Stimulated activated memory B cell treated with anti-CD40 and anti-IgM and Interleukin-4, amounts not matched to agents 10 μg/mL and 1 μg/mL and 100 μg/mL, for 72 hours (primary cell): ENCODE results near the gene EIF3K.
A peak's percentile ranks its signal among the peaks of the same experiment; 100 is the strongest.

Experiments used
- ATAC-seq: fragments of 150-1000 bp; cut with Tn5 transposase; 2 replicates; pipeline ENCODE4 v1.10.0; 2021
- H3K27ac Mint-ChIP-seq: one replicate; pipeline ENCODE4 v1.8.0; 2022; ENCODE audit warnings: mild to moderate bottlenecking, mixed read lengths
- H3K27me3 Mint-ChIP-seq: one replicate; pipeline ENCODE4 v1.8.0; 2022; ENCODE audit warnings: mixed read lengths
- H3K36me3 Mint-ChIP-seq: one replicate; pipeline ENCODE4 v1.8.0; 2022; ENCODE audit warnings: mixed read lengths
- H3K4me1 Mint-ChIP-seq: one replicate; pipeline ENCODE4 v1.8.0; 2022; ENCODE audit warnings: mixed read lengths
- H3K4me3 Mint-ChIP-seq: one replicate; pipeline ENCODE4 v1.8.0; 2022; ENCODE audit warnings: mild to moderate bottlenecking, moderate library complexity, mixed read lengths
- H3K9me3 Mint-ChIP-seq: one replicate; pipeline ENCODE4 v1.8.0; 2022; ENCODE audit warnings: mixed read lengths

Gene EIF3K

GRCh38 chr19:38665219-38665931 lies 46.4 kb downstream of the EIF3K start:
- H3K4me1 Mint-ChIP-seq, result peaks cover 86% of the 10 kb centered on the region
- peaks cover 33% of the 10 kb centered on the region for H3K36me3 Mint-ChIP-seq
- H3K4me3 Mint-ChIP-seq, result no peak overlapping the region
- H3K9me3 Mint-ChIP-seq, result no peaks in the 10 kb centered on the region
- H3K27ac Mint-ChIP-seq, result peak overlapping the region; percentile 80
- no peak for ATAC-seq
- H3K27me3 Mint-ChIP-seq, result no peaks in the 10 kb centered on the region

DNA sequence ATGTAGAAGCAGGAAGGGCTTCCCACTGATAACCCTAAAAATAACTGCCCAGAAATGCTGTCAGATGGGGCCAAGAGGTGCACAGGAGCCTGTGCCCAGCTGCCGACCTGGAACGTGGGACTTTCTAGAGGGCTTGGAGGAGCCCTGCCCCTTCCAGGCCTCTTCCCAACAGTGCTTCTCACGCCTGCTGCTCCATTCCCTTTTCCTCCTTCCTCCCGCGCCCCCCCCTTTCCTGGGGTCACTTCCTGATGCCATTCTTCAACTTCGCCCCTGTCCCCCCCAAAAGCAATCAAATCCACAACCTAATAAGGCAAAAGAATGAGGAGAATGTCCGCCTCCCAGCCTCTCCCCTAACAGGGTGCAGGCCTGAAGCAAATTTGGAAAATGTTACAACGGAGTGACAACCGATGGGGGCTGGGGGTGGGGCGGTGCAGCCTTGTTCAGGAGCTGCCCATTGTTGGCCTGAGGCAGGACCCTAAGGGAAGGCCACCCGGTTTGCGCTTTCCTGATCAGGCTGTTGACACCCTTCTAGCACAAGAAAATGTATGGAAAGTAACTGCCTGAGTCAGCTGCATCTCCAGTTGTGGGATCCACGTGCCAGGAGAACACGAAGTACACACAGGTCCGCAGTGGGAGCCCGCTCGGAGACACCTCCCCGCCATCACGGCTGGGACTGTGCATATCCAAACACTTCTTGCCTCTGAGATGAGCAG lies 47.1 kb downstream of the EIF3K start:
- Mint-ChIP-seq H3K27ac (peak overlapping the region; percentile 80), H3K4me3 (no peak overlapping the region), H3K4me1 (peaks cover 84% of the 10 kb centered on the region)

DNA sequence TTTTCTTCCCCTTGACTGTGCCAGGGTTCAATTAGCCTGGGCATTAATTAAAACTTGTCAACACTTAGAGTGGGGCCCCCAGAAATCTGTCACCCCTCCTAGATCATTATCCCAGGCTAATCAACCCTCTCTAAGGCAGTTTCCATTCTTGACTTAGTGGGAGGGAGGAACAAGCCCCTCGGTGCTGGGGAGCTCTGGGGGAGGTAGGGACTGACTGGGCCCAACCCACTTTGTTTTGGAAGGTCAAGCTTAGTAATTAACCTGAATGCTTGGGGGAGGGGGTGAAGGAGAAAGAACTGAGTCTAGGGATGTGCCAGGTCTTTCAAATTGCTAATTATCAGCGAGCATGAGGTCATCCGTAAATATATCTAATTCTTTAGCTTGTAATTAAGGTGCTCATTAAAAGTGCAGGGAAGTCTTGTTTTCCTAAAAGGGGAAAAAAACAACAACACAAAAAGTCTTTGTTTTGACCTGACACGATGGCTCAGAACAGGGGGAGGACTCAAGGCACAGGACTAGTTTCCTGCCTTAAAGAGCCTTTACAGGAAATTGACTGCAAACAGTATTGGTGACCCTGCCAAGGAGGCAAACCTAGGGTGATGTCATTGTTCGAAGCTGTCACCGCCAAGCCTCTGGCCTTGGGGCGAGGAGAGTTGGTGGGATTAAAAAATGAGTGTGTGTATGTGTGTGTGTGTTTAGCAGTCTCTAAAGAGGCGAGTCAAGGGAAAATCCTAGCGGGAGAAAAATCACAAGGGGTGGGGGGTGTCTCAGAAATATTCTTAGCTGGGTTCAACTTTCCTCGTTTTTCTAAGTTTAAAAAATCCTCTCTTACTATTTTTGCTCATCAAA lies 47.9 kb downstream of the EIF3K start:
- peak; percentile 76 for ATAC-seq
- Mint-ChIP-seq H3K9me3 (no peaks in the 10 kb centered on the region), H3K4me1 (peaks cover 91% of the 10 kb centered on the region), H3K36me3 (peaks cover 28% of the 10 kb centered on the region), H3K27ac (peak overlapping the region; percentile 80), H3K27me3 (no peaks in the 10 kb centered on the region), H3K4me3 (peak overlapping the region; percentile 70)

More for the DNA sequence above, 47.1 kb downstream of the EIF3K start:
- Mint-ChIP-seq H3K36me3 (peaks cover 27% of the 10 kb centered on the region), H3K27me3 (no peaks in the 10 kb centered on the region), H3K9me3 (no peaks in the 10 kb centered on the region)
- no peak for ATAC-seq

GRCh38 chr19:38667661-38668171 lies 48.7 kb downstream of the EIF3K start:
- peaks cover 88% of the 10 kb centered on the region for H3K4me1 Mint-ChIP-seq
- ATAC-seq, result peak; percentile 73
- H3K9me3 Mint-ChIP-seq, result no peaks in the 10 kb centered on the region
- H3K27me3 Mint-ChIP-seq, result no peaks in the 10 kb centered on the region
- H3K4me3 Mint-ChIP-seq, result peak overlapping the region; percentile 46
- peak overlapping the region; percentile 80 for H3K27ac Mint-ChIP-seq
- H3K36me3 Mint-ChIP-seq, result peaks cover 30% of the 10 kb centered on the region

GRCh38 chr19:38669552-38669951 lies 50.6 kb downstream of the EIF3K start:
- H3K4me1 Mint-ChIP-seq, result peaks cover 81% of the 10 kb centered on the region
- H3K27ac Mint-ChIP-seq, result peak overlapping the region; percentile 80
- peak overlapping the region; percentile 32 for H3K4me3 Mint-ChIP-seq
- no peak for ATAC-seq
- H3K36me3 Mint-ChIP-seq, result peaks cover 30% of the 10 kb centered on the region
- H3K9me3 Mint-ChIP-seq, result no peaks in the 10 kb centered on the region
- no peaks in the 10 kb centered on the region for H3K27me3 Mint-ChIP-seq

DNA sequence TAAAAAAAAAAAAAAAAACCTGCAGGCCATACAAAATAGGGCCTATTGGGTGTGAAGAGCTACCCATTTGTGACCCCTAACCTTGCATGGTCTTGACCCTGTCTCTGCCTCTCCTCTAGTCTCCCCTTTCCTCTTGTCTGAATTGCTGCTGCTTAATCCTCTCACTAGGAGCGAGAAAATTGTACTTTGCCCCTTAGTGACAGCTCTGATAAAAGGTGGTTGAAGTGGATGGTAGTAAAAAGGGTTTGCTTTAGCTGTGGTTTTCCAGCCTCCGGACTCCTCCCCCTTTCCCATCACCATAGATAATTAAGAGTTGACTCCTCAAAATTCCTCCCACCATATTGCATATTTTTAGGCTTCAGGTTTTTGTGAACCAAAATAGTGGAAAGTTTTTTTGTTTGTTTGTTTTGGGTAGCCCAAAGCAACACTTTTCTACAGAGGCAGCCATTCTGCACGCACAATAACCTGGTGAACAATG lies 52.0 kb downstream of the EIF3K start:
- peaks cover 82% of the 10 kb centered on the region for H3K4me1 Mint-ChIP-seq
- no peaks in the 10 kb centered on the region for H3K27me3 Mint-ChIP-seq
- ATAC-seq, result no peak
- H3K4me3 Mint-ChIP-seq, result no peak overlapping the region
- H3K9me3 Mint-ChIP-seq, result no peaks in the 10 kb centered on the region
- peaks cover 30% of the 10 kb centered on the region for H3K36me3 Mint-ChIP-seq
- H3K27ac Mint-ChIP-seq, result peak overlapping the region; percentile 32

DNA sequence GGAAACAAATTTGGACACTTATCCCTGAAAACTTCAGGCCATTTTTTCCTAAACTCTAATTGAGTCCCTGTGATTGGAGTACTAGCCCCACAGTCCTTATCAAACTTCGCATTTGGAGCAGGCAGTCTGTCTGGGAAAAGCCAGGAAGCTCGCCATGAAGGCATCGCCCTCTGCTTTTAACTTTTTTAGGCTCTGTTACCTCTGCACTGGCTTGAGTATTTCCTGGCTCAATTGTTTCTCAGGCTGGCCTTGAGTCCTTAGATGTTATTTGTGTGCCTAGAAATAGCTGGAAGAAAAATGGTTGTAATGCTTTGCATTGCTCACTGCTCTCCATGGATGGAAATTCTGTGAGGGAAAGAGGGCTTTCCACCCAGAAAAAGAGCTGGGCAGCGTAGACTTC lies 52.7 kb downstream of the EIF3K start:
- no peaks in the 10 kb centered on the region for H3K9me3 Mint-ChIP-seq
- H3K27ac Mint-ChIP-seq, result no peak overlapping the region

GRCh38 chr19:38673030-38673429 lies 54.0 kb downstream of the EIF3K start:
- Mint-ChIP-seq H3K27ac (no peak overlapping the region), H3K4me3 (no peak overlapping the region), H3K27me3 (no peaks in the 10 kb centered on the region), H3K36me3 (peaks cover 42% of the 10 kb centered on the region), H3K4me1 (peaks cover 82% of the 10 kb centered on the region), H3K9me3 (no peaks in the 10 kb centered on the region)
- no peak for ATAC-seq

More for the DNA sequence above, 52.7 kb downstream of the EIF3K start:
- Mint-ChIP-seq H3K36me3 (peaks cover 30% of the 10 kb centered on the region), H3K4me3 (no peak overlapping the region), H3K4me1 (peaks cover 82% of the 10 kb centered on the region), H3K27me3 (no peaks in the 10 kb centered on the region)
- no peak for ATAC-seq

GRCh38 chr19:38674388-38675171 lies 55.6 kb downstream of the EIF3K start:
- Mint-ChIP-seq H3K27me3 (no peaks in the 10 kb centered on the region), H3K9me3 (no peaks in the 10 kb centered on the region), H3K27ac (peak overlapping the region; percentile 68), H3K36me3 (peaks cover 30% of the 10 kb centered on the region), H3K4me3 (no peak overlapping the region), H3K4me1 (peaks cover 80% of the 10 kb centered on the region)
- ATAC-seq, result peak; percentile 69

- H3K36me3 Mint-ChIP-seq, result peaks cover 31% of the 10 kb centered on the region
- no peaks in the 10 kb centered on the region for H3K27me3 Mint-ChIP-seq
- H3K9me3 Mint-ChIP-seq, result no peaks in the 10 kb centered on the region
- H3K27ac Mint-ChIP-seq, result peak overlapping the region; percentile 68
- peak; percentile 87 for ATAC-seq
- H3K4me1 Mint-ChIP-seq, result peaks cover 80% of the 10 kb centered on the region
- H3K4me3 Mint-ChIP-seq, result no peak overlapping the region
Measured at GRCh38 chr19:38675611-38676010, 56.6 kb downstream of the EIF3K start.

DNA sequence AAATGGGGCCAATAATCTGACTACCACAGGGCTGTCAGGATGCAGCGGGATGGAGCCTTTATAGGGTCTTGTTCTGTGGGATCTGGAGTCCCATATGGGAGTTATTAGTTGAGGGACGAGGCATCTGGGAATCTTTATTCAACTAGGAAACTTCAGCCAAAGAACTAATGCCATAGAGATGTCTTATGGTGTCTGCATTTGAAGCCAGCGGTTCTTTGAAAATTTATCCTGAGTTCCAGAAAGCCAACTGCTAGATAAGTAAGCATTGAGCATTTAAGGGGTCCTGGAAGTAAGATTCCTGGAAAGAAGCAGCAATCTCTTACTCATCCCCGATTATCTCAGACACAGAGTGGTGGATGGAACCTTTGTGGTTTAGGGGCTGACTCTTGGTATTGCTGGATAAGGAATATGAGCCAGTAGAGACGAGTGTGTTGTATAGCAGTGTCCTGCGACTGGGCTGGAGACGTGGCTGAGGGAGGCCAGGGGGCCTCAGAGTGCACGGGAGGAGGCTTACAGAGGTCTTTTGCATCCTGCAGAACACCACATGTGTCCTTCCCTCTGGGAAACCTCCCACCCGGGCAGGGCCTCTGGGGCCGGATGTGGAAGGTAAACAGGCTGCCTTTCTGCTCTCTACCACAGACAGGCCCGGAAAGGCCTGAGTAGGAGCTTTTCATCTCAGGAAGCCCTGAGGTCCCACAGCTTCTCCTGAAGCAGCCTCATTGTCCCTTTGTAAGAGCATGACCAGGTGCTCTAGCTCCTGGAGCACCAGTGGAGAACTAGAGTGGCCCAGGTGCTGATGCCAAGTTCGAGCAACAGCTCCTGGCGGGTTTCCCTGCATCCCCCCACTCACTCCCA lies 57.3 kb downstream of the EIF3K start:
- peak overlapping the region; percentile 80 for H3K27ac Mint-ChIP-seq
- H3K4me3 Mint-ChIP-seq, result no peak overlapping the region
- ATAC-seq, result no peak
- H3K36me3 Mint-ChIP-seq, result peaks cover 35% of the 10 kb centered on the region
- H3K4me1 Mint-ChIP-seq, result peaks cover 80% of the 10 kb centered on the region
- H3K9me3 Mint-ChIP-seq, result no peaks in the 10 kb centered on the region
- H3K27me3 Mint-ChIP-seq, result no peaks in the 10 kb centered on the region

- Mint-ChIP-seq H3K27me3 (no peaks in the 10 kb centered on the region), H3K4me3 (peak overlapping the region; percentile 1), H3K9me3 (no peaks in the 10 kb centered on the region), H3K4me1 (peaks cover 78% of the 10 kb centered on the region), H3K27ac (peak overlapping the region; percentile 80), H3K36me3 (peaks cover 35% of the 10 kb centered on the region)
- ATAC-seq, result no peak
Measured at GRCh38 chr19:38676878-38677646, 58.1 kb downstream of the EIF3K start.

GRCh38 chr19:38678217-38678890 lies 59.4 kb downstream of the EIF3K start:
- Mint-ChIP-seq H3K36me3 (peaks cover 42% of the 10 kb centered on the region), H3K27ac (peak overlapping the region; percentile 80), H3K4me3 (peak overlapping the region; percentile 7), H3K9me3 (no peaks in the 10 kb centered on the region), H3K4me1 (peaks cover 88% of the 10 kb centered on the region), H3K27me3 (no peaks in the 10 kb centered on the region)
- ATAC-seq, result no peak
